ENCODE measurements around the gene GLRX5. TPM values are rescaled to one million over a fixed set of nuclear protein-coding genes. Genes with fewer than 3 reads are reported as not detected.
"Not testable (repeated sequence)": the region's sequence is repeated elsewhere in the genome, so short reads cannot be mapped to it uniquely, and the experiment has no call there.

The GLRX5 gene
- total RNA-seq, 3 donors from 2014 or later, result 29.1 to 36.1 (median 33.6) TPM

GRCh38 chr14:95509495-95509894, 25.4 kb upstream of the GLRX5 start:
- Histone ChIP-seq H3K27ac (peak overlapping the region in 1 of 2 donors; percentile 15), H3K4me3 (no peak overlapping the region), H3K36me3 (no peaks in the 10 kb centered on the region), H3K4me1 (peaks cover 19 to 22% of the 10 kb centered on the region in 2 donors), H3K9me3 (no peaks in the 10 kb centered on the region), H3K27me3 (no peaks in the 10 kb centered on the region)
- TF ChIP-seq CTCF (IDR thresholded peaks at IDR 0.05) (no peak), POLR2A (IDR thresholded peaks at IDR 0.05) (no peak), POLR2AphosphoS5 (IDR thresholded peaks at IDR 0.05) (no peak)
- intact Hi-C loops (cut with DNase I; ENCODE audit: low total_unique reads), result no loop called here
- no peak for DNase-seq (ENCODE audit: low spot score in 2 of 2)

- intact Hi-C loops (cut with DNase I; ENCODE audit: low total_unique reads), result loop anchor here (5.0 to 10.0 kb wide), 2 partner anchors 66 to 672 kb away; no protein-coding TSS in a partner anchor
- H3K27me3 ChIP-seq; H3K27ac ChIP-seq; H3K36me3 ChIP-seq; DNase-seq (ENCODE audit: low spot score in 2 of 2); H3K9me3 ChIP-seq; H3K4me3 ChIP-seq: not testable (repeated sequence)
- H3K4me1 ChIP-seq, result peaks cover 25 to 30% of the 10 kb centered on the region in 2 donors
Measured at GRCh38 chr14:95510344-95510743, 24.5 kb upstream of the GLRX5 start.

- Histone ChIP-seq H3K27me3 (no peaks in the 10 kb centered on the region), H3K4me1 (peaks cover 29 to 35% of the 10 kb centered on the region in 2 donors), H3K27ac (peak overlapping the region in 1 of 2 donors; percentile 23), H3K36me3 (no peaks in the 10 kb centered on the region), H3K4me3 (no peak overlapping the region), H3K9me3 (no peaks in the 10 kb centered on the region)
- intact Hi-C loops (cut with DNase I; ENCODE audit: low total_unique reads), result loop anchor here (5.0 to 10.0 kb wide), 2 partner anchors 66 to 671 kb away; no protein-coding TSS in a partner anchor
- TF ChIP-seq CTCF (IDR thresholded peaks at IDR 0.05) (no peak), POLR2AphosphoS5 (IDR thresholded peaks at IDR 0.05) (no peak), POLR2A (IDR thresholded peaks at IDR 0.05) (no peak)
- DNase-seq (ENCODE audit: low spot score in 2 of 2), result no peak
Measured at GRCh38 chr14:95510804-95511203, 24.0 kb upstream of the GLRX5 start.

GRCh38 chr14:95511687-95512086, 23.2 kb upstream of the GLRX5 start:
- Histone ChIP-seq H3K4me1 (peaks cover 30 to 37% of the 10 kb centered on the region in 2 donors), H3K27me3 (no peaks in the 10 kb centered on the region), H3K27ac (no peak overlapping the region), H3K9me3 (no peaks in the 10 kb centered on the region), H3K4me3 (no peak overlapping the region), H3K36me3 (no peaks in the 10 kb centered on the region)
- no peak for DNase-seq (ENCODE audit: low spot score in 2 of 2)
- no peak for TF ChIP-seq POLR2AphosphoS5 (IDR thresholded peaks at IDR 0.05)
- TF ChIP-seq POLR2A (IDR thresholded peaks at IDR 0.05), result no peak
- no peak for TF ChIP-seq CTCF (IDR thresholded peaks at IDR 0.05)
- intact Hi-C loops (cut with DNase I; ENCODE audit: low total_unique reads), result loop anchor here (5.0 to 10.0 kb wide), 2 partner anchors 67 to 671 kb away; no protein-coding TSS in a partner anchor

- TF ChIP-seq POLR2AphosphoS5 (IDR thresholded peaks at IDR 0.05) (no peak), CTCF (IDR thresholded peaks at IDR 0.05) (no peak), POLR2A (IDR thresholded peaks at IDR 0.05) (no peak)
- Histone ChIP-seq H3K36me3 (no peaks in the 10 kb centered on the region), H3K4me1 (peaks cover 16 to 23% of the 10 kb centered on the region in 2 donors), H3K27me3 (no peaks in the 10 kb centered on the region), H3K9me3 (no peaks in the 10 kb centered on the region), H3K27ac (no peak overlapping the region), H3K4me3 (no peak overlapping the region)
- intact Hi-C loops (cut with DNase I; ENCODE audit: low total_unique reads), result loop anchor here (5.0 to 10.0 kb wide), 2 partner anchors 68 to 669 kb away; no protein-coding TSS in a partner anchor
- no peak for DNase-seq (ENCODE audit: low spot score in 2 of 2)
Measured at GRCh38 chr14:95513291-95513690, 21.6 kb upstream of the GLRX5 start.

Measured in breast epithelium (tissue), 4 donors.